Loucy (cell line): Measurements from ENCODE around the gene MAN1C1.
"Not testable (repeated sequence)": the region's sequence is repeated elsewhere in the genome, so short reads cannot be mapped to it uniquely, and the experiment has no call there.

Experiments
- H2AFZ ChIP-seq: fragments of 200-600 bp; sonication (generic); 2 replicates; pipeline ENCODE4 v1.6.0; 2016; ENCODE audit warnings: antibody characterized with exemption, mild to moderate bottlenecking, low read length, moderate library complexity
- H3F3A ChIP-seq: fragments of 200-600 bp; 2 replicates; pipeline ENCODE4 v1.6.0; 2016; ENCODE audit warnings: antibody characterized with exemption, low read depth, mild to moderate bottlenecking
- H3K27me3 ChIP-seq: fragments of 200-600 bp; sonication (generic); 2 replicates; pipeline ENCODE4 v1.6.1; 2014; ENCODE audit warnings: low read length, mild to moderate bottlenecking; ENCODE audit not compliant: insufficient read depth, poor library complexity, severe bottlenecking
- H3K36me3 ChIP-seq: fragments of 200-600 bp; sonication (generic); 2 replicates; pipeline ENCODE4 v1.6.1; 2016; ENCODE audit warnings: low read length; ENCODE audit not compliant: insufficient read depth
- H3K4me1 ChIP-seq: fragments of 200-600 bp; sonication (generic); 2 replicates; pipeline ENCODE4 v1.5.1; 2014; ENCODE audit warnings: low read length, mild to moderate bottlenecking; ENCODE audit not compliant: insufficient read depth, poor library complexity, severe bottlenecking
- H3K4me2 ChIP-seq: fragments of 200-600 bp; sonication (generic); 2 replicates; pipeline ENCODE4 v1.6.0; 2014; ENCODE audit warnings: antibody characterized with exemption, low read length, low read depth, mild to moderate bottlenecking; ENCODE audit not compliant: poor library complexity, severe bottlenecking
- H3K4me3 ChIP-seq: fragments of 200-600 bp; sonication (generic); 2 replicates; pipeline ENCODE4 v1.5.1; 2014; ENCODE audit warnings: low read length, mild to moderate bottlenecking, mixed read lengths; ENCODE audit not compliant: poor library complexity, severe bottlenecking
- H3K79me2 ChIP-seq: fragments of 200-600 bp; sonication (generic); 2 replicates; pipeline ENCODE4 v1.6.1; 2014; ENCODE audit warnings: low read length; ENCODE audit not compliant: insufficient read depth
- H3K9ac ChIP-seq: fragments of 200-600 bp; sonication (generic); 2 replicates; pipeline ENCODE4 v1.6.0; 2014; ENCODE audit warnings: mild to moderate bottlenecking, low read depth, low read length, moderate library complexity; ENCODE audit not compliant: poor library complexity, severe bottlenecking
- H3K9me2 ChIP-seq: fragments of 200-600 bp; sonication (generic); replicated peaks from 2 replicates; pipeline ENCODE4 v1.6.1; 2016; ENCODE audit warnings: low read depth, low read length, mixed read lengths
- H3K9me3 ChIP-seq: fragments of 200-600 bp; sonication (generic); 2 replicates; pipeline ENCODE4 v1.6.1; 2014; ENCODE audit warnings: mild to moderate bottlenecking, antibody characterized with exemption, low read length, low read depth; ENCODE audit not compliant: insufficient read depth
- H4K20me1 ChIP-seq: fragments of 200-600 bp; sonication (generic); 2 replicates; pipeline ENCODE4 v1.6.0; 2014; ENCODE audit warnings: antibody characterized with exemption, low read length, mild to moderate bottlenecking; ENCODE audit not compliant: insufficient read depth, poor library complexity, severe bottlenecking
- CTCF ChIP-seq: fragments of 200-600 bp; sonication (generic); conservative IDR thresholded peaks from 2 replicates; pipeline ENCODE4 v1.5.1; 2014; ENCODE audit warnings: mild to moderate bottlenecking, antibody characterized with exemption, low read length
- EZH2phosphoT487 ChIP-seq: fragments of 200-600 bp; IDR thresholded peaks from 2 replicates; pipeline ENCODE4 v1.6.1; 2018; ENCODE audit warnings: antibody characterized with exemption, mild to moderate bottlenecking, moderate library complexity, borderline replicate concordance

The MAN1C1 gene

GRCh38 chr1:25586181-25586588 lies 30.4 kb upstream of the MAN1C1 start:
- H3K9ac ChIP-seq: no peak overlapping the region
- no peaks in the 10 kb centered on the region for H3K4me1 ChIP-seq
- H3K4me2 ChIP-seq: no peak overlapping the region
- no peaks in the 10 kb centered on the region for H3K27me3 ChIP-seq
- TF ChIP-seq CTCF (no peak), EZH2phosphoT487 (no peak)
- H3F3A ChIP-seq: no peaks in the 10 kb centered on the region
- no peaks in the 10 kb centered on the region for H3K9me2 ChIP-seq
- H3K79me2 ChIP-seq: no peaks in the 10 kb centered on the region
- H3K36me3 ChIP-seq: no peaks in the 10 kb centered on the region
- no peak overlapping the region for H2AFZ ChIP-seq
- no peak overlapping the region for H3K4me3 ChIP-seq
- no peaks in the 10 kb centered on the region for H3K9me3 ChIP-seq
- no peaks in the 10 kb centered on the region for H4K20me1 ChIP-seq

- no peak overlapping the region for H3K4me3 ChIP-seq
- no peaks in the 10 kb centered on the region for H3K36me3 ChIP-seq
- H4K20me1 ChIP-seq: no peaks in the 10 kb centered on the region
- no peaks in the 10 kb centered on the region for H3K9me2 ChIP-seq
- no peaks in the 10 kb centered on the region for H3F3A ChIP-seq
- H3K4me1 ChIP-seq: no peaks in the 10 kb centered on the region
- no peak overlapping the region for H3K4me2 ChIP-seq
- H3K9me3 ChIP-seq: no peaks in the 10 kb centered on the region
- TF ChIP-seq CTCF: no peak
- TF ChIP-seq EZH2phosphoT487: no peak
- no peaks in the 10 kb centered on the region for H3K79me2 ChIP-seq
- no peak overlapping the region for H3K9ac ChIP-seq
- H2AFZ ChIP-seq: no peak overlapping the region
- H3K27me3 ChIP-seq: no peaks in the 10 kb centered on the region
Observed at GRCh38 chr1:25587290-25587689, 29.3 kb upstream of the MAN1C1 start.

GRCh38 chr1:25588224-25588623 lies 28.4 kb upstream of the MAN1C1 start:
- not testable (repeated sequence) for H3K4me3 ChIP-seq, H3F3A ChIP-seq, H3K36me3 ChIP-seq, H3K9me2 ChIP-seq, H3K4me2 ChIP-seq, H4K20me1 ChIP-seq, H3K9me3 ChIP-seq, H3K9ac ChIP-seq, H3K79me2 ChIP-seq, H3K4me1 ChIP-seq, H3K27me3 ChIP-seq, H2AFZ ChIP-seq

- H3K9me3 ChIP-seq, H3K79me2 ChIP-seq, H3K4me1 ChIP-seq, H3K9ac ChIP-seq, H3K27me3 ChIP-seq, H2AFZ ChIP-seq, H3K36me3 ChIP-seq, H4K20me1 ChIP-seq, H3K9me2 ChIP-seq, H3K4me3 ChIP-seq, H3F3A ChIP-seq, H3K4me2 ChIP-seq: not testable (repeated sequence)
Observed at GRCh38 chr1:25588786-25589185, 27.8 kb upstream of the MAN1C1 start.
